Fibroblast of the conjunctiva (primary cell): ENCODE results near the gene MARCHF10.
"Not testable (repeated sequence)": the region's sequence is repeated elsewhere in the genome, so short reads cannot be mapped to it uniquely, and the experiment has no call there.

Experiments used
- DNase-seq: peaks from one replicate; pipeline ENCODE4 v3.0.0-alpha.2; 2010; ENCODE audit warnings: low read depth

The MARCHF10 gene

GRCh38 chr17:62786646-62787045 lies 21.5 kb downstream of the MARCHF10 start:
- DNase-seq, result no peak

- not testable (repeated sequence) for DNase-seq
These were observed 22.1 kb downstream of the MARCHF10 start for GRCh38 chr17:62785983-62786382.

- no peak for DNase-seq
These were observed 25.3 kb downstream of the MARCHF10 start for GRCh38 chr17:62782730-62783270.

GRCh38 chr17:62781831-62782251 lies 26.3 kb downstream of the MARCHF10 start:
- DNase-seq, result peak; percentile 79

GRCh38 chr17:62781356-62781755 lies 26.8 kb downstream of the MARCHF10 start:
- no peak for DNase-seq

GRCh38 chr17:62780951-62781350 lies 27.2 kb downstream of the MARCHF10 start:
- no peak for DNase-seq

GRCh38 chr17:62780269-62780668 lies 27.8 kb downstream of the MARCHF10 start:
- DNase-seq, result no peak

- peak; percentile 65 for DNase-seq
These were observed 29.0 kb downstream of the MARCHF10 start for GRCh38 chr17:62778990-62779681.

GRCh38 chr17:62775876-62776275 lies 32.2 kb downstream of the MARCHF10 start:
- DNase-seq, result no peak

GRCh38 chr17:62774338-62774737 lies 33.8 kb downstream of the MARCHF10 start:
- DNase-seq, result no peak

- DNase-seq, result no peak
These were observed 40.1 kb downstream of the MARCHF10 start for GRCh38 chr17:62767997-62768396.

GRCh38 chr17:62765351-62765750 lies 42.8 kb downstream of the MARCHF10 start:
- DNase-seq, result no peak

GRCh38 chr17:62763891-62764600 lies 44.1 kb downstream of the MARCHF10 start:
- no peak for DNase-seq

GRCh38 chr17:62761884-62762283 lies 46.2 kb downstream of the MARCHF10 start:
- DNase-seq, result no peak

- no peak for DNase-seq
These were observed 47.2 kb downstream of the MARCHF10 start for GRCh38 chr17:62760945-62761267.

GRCh38 chr17:62760059-62760944 lies 47.8 kb downstream of the MARCHF10 start:
- DNase-seq, result peak; percentile 17

GRCh38 chr17:62757500-62757951 lies 50.6 kb downstream of the MARCHF10 start:
- DNase-seq, result no peak

- DNase-seq, result no peak
These were observed 51.9 kb downstream of the MARCHF10 start for GRCh38 chr17:62756198-62756597.

- no peak for DNase-seq
These were observed 52.8 kb downstream of the MARCHF10 start for GRCh38 chr17:62755141-62755851.

- DNase-seq, result no peak
These were observed 53.5 kb downstream of the MARCHF10 start for GRCh38 chr17:62754631-62755030.

GRCh38 chr17:62753562-62753961 lies 54.6 kb downstream of the MARCHF10 start:
- no peak for DNase-seq
